ENCODE results near the gene PPP2R2C. TPM values are rescaled to one million over a fixed set of nuclear protein-coding genes. Genes with fewer than 3 reads are reported as not detected.

PPP2R2C gene
- total and polyA plus RNA-seq, 9 of the 15 experiments (the other 6 are each of a cell fraction or from before 2014, with no cell fraction given), result 0.04 to 0.06 TPM; not detected in 7

DNA sequence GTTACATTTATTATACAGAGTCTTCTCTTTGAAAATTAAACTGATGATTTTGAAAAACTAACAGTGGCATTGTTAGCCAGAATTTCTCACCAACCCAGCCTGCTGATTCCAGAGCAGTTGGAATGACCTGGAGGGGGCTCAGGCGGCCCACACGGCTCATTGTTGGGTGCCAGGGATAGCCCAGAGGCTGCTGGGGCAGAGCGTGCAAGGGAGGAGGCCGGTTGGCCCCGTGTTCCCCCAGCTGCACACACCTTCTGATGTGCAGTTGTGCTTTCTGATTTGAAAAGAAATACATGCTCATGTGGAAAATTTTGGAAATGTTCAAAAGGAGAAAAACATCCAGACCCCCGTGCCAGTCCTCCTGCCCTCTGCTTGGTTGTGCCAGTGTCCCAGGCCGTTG lies 182.2 kb downstream of the PPP2R2C start:
- Histone ChIP-seq H3K9me1 (ENCODE audit: control insufficient read depth, insufficient read depth, low read length) (peaks cover 3% of the 10 kb centered on the region), H3K9me3 (replicated peaks; ENCODE audit: control insufficient read depth, insufficient read depth, low read depth, low read length) (no peaks in the 10 kb centered on the region), H3K36me3 (ENCODE audit: control insufficient read depth, insufficient read depth, low read length) (no peaks in the 10 kb centered on the region), H3K4me1 (replicated peaks in 1 of 2; ENCODE audit: control insufficient read depth in 2 of 2, insufficient read depth in 2 of 2, low read length in 2 of 2) (peaks cover 0 to 4% of the 10 kb centered on the region in 2 experiments; a peak in 1 of 5 replicates), H2AFZ (ENCODE audit: low read depth, low read length) (no peak overlapping the region), H3K79me2 (ENCODE audit: control insufficient read depth, insufficient read depth, low read length) (no peaks in the 10 kb centered on the region), H4K20me1 (replicated peaks; ENCODE audit: control insufficient read depth, insufficient read depth, low read length) (0 out of 2 replicates have a peak, but pooled peaks cover 7% of the 10 kb centered on the region), H3K9ac (ENCODE audit: insufficient read depth in 1 of 2, low read depth in 2 of 2, low read length in 2 of 2) (no peak overlapping the region), H3K27ac (ENCODE audit: extremely low read depth, low read depth, low read length) (no peak overlapping the region), H3K4me3 (no peak overlapping the region), H3K4me2 (ENCODE audit: insufficient read depth, low read length) (no peak overlapping the region), H3K27me3 (ENCODE audit: control insufficient read depth in 2 of 2, insufficient read depth in 2 of 2, low read length in 2 of 2) (peaks cover 0 to 35% of the 10 kb centered on the region in 2 experiments; a peak in 2 of 5 replicates)
- DNase-seq (ENCODE audit: extremely low read depth in 1 of 4, low spot score in 3 of 4) (no peak), FAIRE-seq (no peak), ATAC-seq (no peak)
- in situ Hi-C loops (cut with MboI), result no loop called here
- POLR2A ChIA-PET, result interaction anchor here (1.4 kb wide), 1 partner anchor 14 kb away, joined by 5 read pairs; no protein-coding TSS in a partner anchor
- CTCF ChIA-PET (ENCODE audit: low intra/inter-chr PET ratio), result no interaction called here
- TF ChIP-seq SAP30 (IDR thresholded peaks at IDR 0.05; ENCODE audit: borderline replicate concordance, insufficient read depth, low read depth, low read length, poor library complexity, severe bottlenecking) (no peak), SMARCB1 (IDR thresholded peaks at IDR 0.05; ENCODE audit: insufficient read length, low read depth) (no peak), ZNF436 (CRISPR knock-in tag; IDR thresholded peaks at IDR 0.05) (no peak)
- TF ChIP-seq, protein P1, sequence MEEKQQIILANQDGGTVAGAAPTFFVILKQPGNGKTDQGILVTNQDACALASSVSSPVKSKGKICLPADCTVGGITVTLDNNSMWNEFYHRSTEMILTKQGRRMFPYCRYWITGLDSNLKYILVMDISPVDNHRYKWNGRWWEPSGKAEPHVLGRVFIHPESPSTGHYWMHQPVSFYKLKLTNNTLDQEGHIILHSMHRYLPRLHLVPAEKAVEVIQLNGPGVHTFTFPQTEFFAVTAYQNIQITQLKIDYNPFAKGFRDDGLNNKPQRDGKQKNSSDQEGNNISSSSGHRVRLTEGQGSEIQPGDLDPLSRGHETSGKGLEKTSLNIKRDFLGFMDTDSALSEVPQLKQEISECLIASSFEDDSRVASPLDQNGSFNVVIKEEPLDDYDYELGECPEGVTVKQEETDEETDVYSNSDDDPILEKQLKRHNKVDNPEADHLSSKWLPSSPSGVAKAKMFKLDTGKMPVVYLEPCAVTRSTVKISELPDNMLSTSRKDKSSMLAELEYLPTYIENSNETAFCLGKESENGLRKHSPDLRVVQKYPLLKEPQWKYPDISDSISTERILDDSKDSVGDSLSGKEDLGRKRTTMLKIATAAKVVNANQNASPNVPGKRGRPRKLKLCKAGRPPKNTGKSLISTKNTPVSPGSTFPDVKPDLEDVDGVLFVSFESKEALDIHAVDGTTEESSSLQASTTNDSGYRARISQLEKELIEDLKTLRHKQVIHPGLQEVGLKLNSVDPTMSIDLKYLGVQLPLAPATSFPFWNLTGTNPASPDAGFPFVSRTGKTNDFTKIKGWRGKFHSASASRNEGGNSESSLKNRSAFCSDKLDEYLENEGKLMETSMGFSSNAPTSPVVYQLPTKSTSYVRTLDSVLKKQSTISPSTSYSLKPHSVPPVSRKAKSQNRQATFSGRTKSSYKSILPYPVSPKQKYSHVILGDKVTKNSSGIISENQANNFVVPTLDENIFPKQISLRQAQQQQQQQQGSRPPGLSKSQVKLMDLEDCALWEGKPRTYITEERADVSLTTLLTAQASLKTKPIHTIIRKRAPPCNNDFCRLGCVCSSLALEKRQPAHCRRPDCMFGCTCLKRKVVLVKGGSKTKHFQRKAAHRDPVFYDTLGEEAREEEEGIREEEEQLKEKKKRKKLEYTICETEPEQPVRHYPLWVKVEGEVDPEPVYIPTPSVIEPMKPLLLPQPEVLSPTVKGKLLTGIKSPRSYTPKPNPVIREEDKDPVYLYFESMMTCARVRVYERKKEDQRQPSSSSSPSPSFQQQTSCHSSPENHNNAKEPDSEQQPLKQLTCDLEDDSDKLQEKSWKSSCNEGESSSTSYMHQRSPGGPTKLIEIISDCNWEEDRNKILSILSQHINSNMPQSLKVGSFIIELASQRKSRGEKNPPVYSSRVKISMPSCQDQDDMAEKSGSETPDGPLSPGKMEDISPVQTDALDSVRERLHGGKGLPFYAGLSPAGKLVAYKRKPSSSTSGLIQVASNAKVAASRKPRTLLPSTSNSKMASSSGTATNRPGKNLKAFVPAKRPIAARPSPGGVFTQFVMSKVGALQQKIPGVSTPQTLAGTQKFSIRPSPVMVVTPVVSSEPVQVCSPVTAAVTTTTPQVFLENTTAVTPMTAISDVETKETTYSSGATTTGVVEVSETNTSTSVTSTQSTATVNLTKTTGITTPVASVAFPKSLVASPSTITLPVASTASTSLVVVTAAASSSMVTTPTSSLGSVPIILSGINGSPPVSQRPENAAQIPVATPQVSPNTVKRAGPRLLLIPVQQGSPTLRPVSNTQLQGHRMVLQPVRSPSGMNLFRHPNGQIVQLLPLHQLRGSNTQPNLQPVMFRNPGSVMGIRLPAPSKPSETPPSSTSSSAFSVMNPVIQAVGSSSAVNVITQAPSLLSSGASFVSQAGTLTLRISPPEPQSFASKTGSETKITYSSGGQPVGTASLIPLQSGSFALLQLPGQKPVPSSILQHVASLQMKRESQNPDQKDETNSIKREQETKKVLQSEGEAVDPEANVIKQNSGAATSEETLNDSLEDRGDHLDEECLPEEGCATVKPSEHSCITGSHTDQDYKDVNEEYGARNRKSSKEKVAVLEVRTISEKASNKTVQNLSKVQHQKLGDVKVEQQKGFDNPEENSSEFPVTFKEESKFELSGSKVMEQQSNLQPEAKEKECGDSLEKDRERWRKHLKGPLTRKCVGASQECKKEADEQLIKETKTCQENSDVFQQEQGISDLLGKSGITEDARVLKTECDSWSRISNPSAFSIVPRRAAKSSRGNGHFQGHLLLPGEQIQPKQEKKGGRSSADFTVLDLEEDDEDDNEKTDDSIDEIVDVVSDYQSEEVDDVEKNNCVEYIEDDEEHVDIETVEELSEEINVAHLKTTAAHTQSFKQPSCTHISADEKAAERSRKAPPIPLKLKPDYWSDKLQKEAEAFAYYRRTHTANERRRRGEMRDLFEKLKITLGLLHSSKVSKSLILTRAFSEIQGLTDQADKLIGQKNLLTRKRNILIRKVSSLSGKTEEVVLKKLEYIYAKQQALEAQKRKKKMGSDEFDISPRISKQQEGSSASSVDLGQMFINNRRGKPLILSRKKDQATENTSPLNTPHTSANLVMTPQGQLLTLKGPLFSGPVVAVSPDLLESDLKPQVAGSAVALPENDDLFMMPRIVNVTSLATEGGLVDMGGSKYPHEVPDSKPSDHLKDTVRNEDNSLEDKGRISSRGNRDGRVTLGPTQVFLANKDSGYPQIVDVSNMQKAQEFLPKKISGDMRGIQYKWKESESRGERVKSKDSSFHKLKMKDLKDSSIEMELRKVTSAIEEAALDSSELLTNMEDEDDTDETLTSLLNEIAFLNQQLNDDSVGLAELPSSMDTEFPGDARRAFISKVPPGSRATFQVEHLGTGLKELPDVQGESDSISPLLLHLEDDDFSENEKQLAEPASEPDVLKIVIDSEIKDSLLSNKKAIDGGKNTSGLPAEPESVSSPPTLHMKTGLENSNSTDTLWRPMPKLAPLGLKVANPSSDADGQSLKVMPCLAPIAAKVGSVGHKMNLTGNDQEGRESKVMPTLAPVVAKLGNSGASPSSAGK (IDR thresholded peaks at IDR 0.05), result no peak
- TF ChIP-seq, protein P2, sequence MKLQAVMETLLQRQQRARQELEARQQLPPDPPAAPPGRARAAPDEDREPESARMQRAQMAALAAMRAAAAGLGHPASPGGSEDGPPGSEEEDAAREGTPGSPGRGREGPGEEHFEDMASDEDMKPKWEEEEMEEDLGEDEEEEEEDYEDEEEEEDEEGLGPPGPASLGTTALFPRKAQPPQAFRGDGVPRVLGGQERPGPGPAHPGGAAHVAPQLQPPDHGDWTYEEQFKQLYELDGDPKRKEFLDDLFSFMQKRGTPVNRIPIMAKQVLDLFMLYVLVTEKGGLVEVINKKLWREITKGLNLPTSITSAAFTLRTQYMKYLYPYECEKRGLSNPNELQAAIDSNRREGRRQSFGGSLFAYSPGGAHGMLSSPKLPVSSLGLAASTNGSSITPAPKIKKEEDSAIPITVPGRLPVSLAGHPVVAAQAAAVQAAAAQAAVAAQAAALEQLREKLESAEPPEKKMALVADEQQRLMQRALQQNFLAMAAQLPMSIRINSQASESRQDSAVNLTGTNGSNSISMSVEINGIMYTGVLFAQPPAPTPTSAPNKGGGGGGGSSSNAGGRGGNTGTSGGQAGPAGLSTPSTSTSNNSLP (IDR thresholded peaks at IDR 0.05; ENCODE audit: borderline replicate concordance, low read depth, low read length), result no peak
- intact Hi-C loops (cut with micrococcal nuclease), result no loop called here
- BruUV-seq (replicated peaks), result no TSS peak
- WGBS (ENCODE audit: insufficient coverage, low coverage, missing lambda C conversion rate), result 0% methylated on average over 7 of the region's 7 CpGs
